Measurements from ENCODE around the gene SIGLEC12. TPM values are rescaled to one million over a fixed set of nuclear protein-coding genes. Genes with fewer than 3 reads are reported as not detected.

Gene SIGLEC12
- total RNA-seq, 6 experiments from 2014 or later: not detected

- Mint-ChIP-seq H3K36me3 (ENCODE audit: low read depth) (no peaks in the 10 kb centered on the region), H3K27me3 (ENCODE audit: insufficient read depth) (peaks cover 6% of the 10 kb centered on the region), H3K27ac (no peak within 1 kb of the TSS), H3K4me3 (no peak within 1 kb of the TSS), H3K9me3 (peaks cover 16% of the 10 kb centered on the region; the same call in 1 of the 2 replicates), H3K4me1 (ENCODE audit: low read depth) (no peaks in the 10 kb centered on the region)
- TF ChIP-seq CTCF (IDR thresholded peaks at IDR 0.05): no peak
- DNase-seq: no peak
These were observed 23.0 kb downstream of the SIGLEC12 start, which contains the start of gene CEACAM18 for GRCh38 chr19:51478381-51479234. Gene CEACAM18 (plus strand): TSS chr19:51478539.

- H3K27me3 Mint-ChIP-seq (ENCODE audit: insufficient read depth): peaks cover 5% of the 10 kb centered on the region
- no peak for TF ChIP-seq CTCF (IDR thresholded peaks at IDR 0.05)
- no peak overlapping the region for H3K4me3 Mint-ChIP-seq
- H3K9me3 Mint-ChIP-seq: peaks cover 16% of the 10 kb centered on the region; the same call in 1 of the 2 replicates
- no peaks in the 10 kb centered on the region for H3K4me1 Mint-ChIP-seq (ENCODE audit: low read depth)
- H3K27ac Mint-ChIP-seq: no peak overlapping the region
- no peak for DNase-seq
- H3K36me3 Mint-ChIP-seq (ENCODE audit: low read depth): no peaks in the 10 kb centered on the region
These were observed 24.3 kb downstream of the SIGLEC12 start for GRCh38 chr19:51477344-51477743.

- TF ChIP-seq CTCF (IDR thresholded peaks at IDR 0.05): no peak
- H3K4me3 Mint-ChIP-seq: no peak overlapping the region
- no peak for DNase-seq
- peaks cover 5% of the 10 kb centered on the region for H3K27me3 Mint-ChIP-seq (ENCODE audit: insufficient read depth)
- peaks cover 16% of the 10 kb centered on the region; the same call in 1 of the 2 replicates for H3K9me3 Mint-ChIP-seq
- no peaks in the 10 kb centered on the region for H3K4me1 Mint-ChIP-seq (ENCODE audit: low read depth)
- no peaks in the 10 kb centered on the region for H3K36me3 Mint-ChIP-seq (ENCODE audit: low read depth)
- no peak overlapping the region for H3K27ac Mint-ChIP-seq
These were observed 25.4 kb downstream of the SIGLEC12 start for GRCh38 chr19:51476164-51476563.

DNA sequence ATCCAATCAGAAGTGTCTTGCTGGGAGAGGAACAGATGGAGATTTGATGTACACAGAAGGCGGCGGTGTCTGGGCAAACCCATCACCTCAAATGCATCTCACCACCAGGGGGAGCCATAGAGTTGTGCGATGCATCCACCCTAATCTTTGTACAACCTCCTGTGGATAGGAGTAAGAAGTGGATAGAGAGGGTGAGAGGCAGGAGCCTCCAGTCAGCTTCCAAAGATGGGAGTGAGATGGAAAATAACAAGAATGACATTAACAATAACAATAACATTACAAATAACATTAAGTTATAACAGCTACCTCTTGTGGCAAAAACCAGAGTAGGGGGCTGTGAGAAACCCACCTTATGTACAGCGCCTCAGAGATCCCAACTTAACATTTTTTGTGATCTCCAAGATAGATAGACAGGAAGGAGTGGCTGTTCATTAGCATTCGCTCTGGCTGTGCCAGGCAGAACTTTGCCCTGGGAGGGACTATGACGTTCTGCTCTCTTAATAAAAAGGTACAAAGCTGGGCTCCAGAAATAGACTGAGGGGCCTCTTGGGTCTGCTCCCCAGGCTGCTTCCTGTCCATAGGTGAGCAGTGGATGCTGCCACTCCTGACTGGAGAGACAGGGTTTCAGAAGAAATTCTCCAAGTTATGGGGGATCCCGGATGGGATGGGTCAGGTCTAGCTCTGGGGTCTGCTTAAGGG lies 28.4 kb downstream of the SIGLEC12 start:
- no peak overlapping the region for H3K27ac Mint-ChIP-seq
- peak; percentile 58 for DNase-seq
- H3K27me3 Mint-ChIP-seq (ENCODE audit: insufficient read depth): peaks cover 1% of the 10 kb centered on the region; the same call in 1 of the 2 replicates
- TF ChIP-seq CTCF (IDR thresholded peaks at IDR 0.05): peak; percentile 98
- H3K9me3 Mint-ChIP-seq: no peaks in the 10 kb centered on the region
- H3K4me3 Mint-ChIP-seq: no peak overlapping the region
- no peaks in the 10 kb centered on the region for H3K4me1 Mint-ChIP-seq (ENCODE audit: low read depth)
- no peaks in the 10 kb centered on the region for H3K36me3 Mint-ChIP-seq (ENCODE audit: low read depth)

GRCh38 chr19:51472607-51473006 lies 29.0 kb downstream of the SIGLEC12 start:
- Mint-ChIP-seq H3K4me3 (no peak overlapping the region), H3K27ac (no peak overlapping the region), H3K4me1 (ENCODE audit: low read depth) (no peaks in the 10 kb centered on the region), H3K27me3 (ENCODE audit: insufficient read depth) (peaks cover 4% of the 10 kb centered on the region; the same call in 1 of the 2 replicates), H3K36me3 (ENCODE audit: low read depth) (no peaks in the 10 kb centered on the region), H3K9me3 (no peaks in the 10 kb centered on the region)
- no peak for TF ChIP-seq CTCF (IDR thresholded peaks at IDR 0.05)
- DNase-seq: no peak

Measured in HFFc6 (cell line).